ENCODE data around the gene TOMM7.

The TOMM7 gene

DNA sequence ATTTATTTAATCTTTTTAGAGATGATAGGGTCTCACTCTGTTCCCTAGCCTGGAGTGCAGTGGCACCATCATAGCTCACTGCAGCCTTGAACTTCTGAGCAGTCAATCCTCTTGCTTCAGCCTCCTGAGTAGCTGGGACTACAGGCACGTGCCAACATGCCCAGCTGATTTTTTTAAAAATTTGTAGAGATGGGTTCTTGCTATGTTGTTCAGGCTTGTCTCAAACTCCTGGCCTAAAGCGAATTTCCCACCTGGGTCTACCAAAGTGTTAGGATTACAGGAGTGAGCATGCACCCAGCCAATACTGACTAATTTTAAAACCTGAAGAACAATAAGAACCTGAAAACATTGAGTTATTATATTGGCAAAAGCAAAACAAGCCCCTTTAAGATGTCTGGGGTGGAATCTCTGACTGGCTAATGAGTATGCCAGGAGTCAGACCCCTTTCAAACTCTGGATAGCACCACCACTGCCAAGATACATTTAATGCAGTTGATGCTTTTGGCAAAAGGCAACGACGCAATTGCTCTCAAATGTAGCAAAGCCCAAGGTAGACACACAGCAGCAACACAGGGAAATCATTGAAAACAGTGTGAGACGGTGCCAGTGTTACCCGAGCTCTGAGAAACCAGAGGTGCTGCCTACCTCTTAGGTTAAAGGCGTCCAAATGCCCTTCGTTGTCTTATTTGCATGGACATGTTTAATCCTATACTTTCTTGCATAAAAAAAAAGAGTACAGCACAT lies 40.7 kb upstream of the TOMM7 start:
- Histone ChIP-seq H3K9me3 (peaks cover 10% of the 10 kb centered on the region; the same call in 1 of the 2 replicates), H4K20me1 (peaks cover 15% of the 10 kb centered on the region; the same call in 1 of the 2 replicates), H3K4me1 (peaks cover 42% of the 10 kb centered on the region), H3K4me3 (no peak overlapping the region), H3K9ac (no peak overlapping the region), H3K36me3 (peaks cover 48% of the 10 kb centered on the region), H3K27ac (no peak overlapping the region), H3K27me3 (no peaks in the 10 kb centered on the region), H3K4me2 (no peak overlapping the region)
- TF ChIP-seq Cebpa-rat (IDR thresholded peaks at IDR 0.05), result no peak

- Histone ChIP-seq H3K4me2 (no peak overlapping the region), H3K9me3 (peaks cover 10% of the 10 kb centered on the region; the same call in 1 of the 2 replicates), H3K27ac (no peak overlapping the region), H3K36me3 (peaks cover 66% of the 10 kb centered on the region), H3K4me1 (peaks cover 26% of the 10 kb centered on the region), H3K4me3 (no peak overlapping the region), H4K20me1 (peaks cover 8% of the 10 kb centered on the region; the same call in 1 of the 2 replicates), H3K27me3 (no peaks in the 10 kb centered on the region), H3K9ac (no peak overlapping the region)
- TF ChIP-seq Cebpa-rat (IDR thresholded peaks at IDR 0.05), result no peak
Measured at GRCh38 chr7:22861576-22861975, 38.9 kb upstream of the TOMM7 start.

GRCh38 chr7:22860784-22861482 lies 38.3 kb upstream of the TOMM7 start:
- Histone ChIP-seq H3K4me1 (peaks cover 30% of the 10 kb centered on the region), H3K4me3 (no peak overlapping the region), H3K36me3 (peaks cover 72% of the 10 kb centered on the region), H3K4me2 (no peak overlapping the region), H3K9ac (no peak overlapping the region), H3K27me3 (no peaks in the 10 kb centered on the region), H3K27ac (no peak overlapping the region), H3K9me3 (peaks cover 10% of the 10 kb centered on the region; the same call in 1 of the 2 replicates), H4K20me1 (peaks cover 8% of the 10 kb centered on the region; the same call in 1 of the 2 replicates)
- TF ChIP-seq Cebpa-rat (IDR thresholded peaks at IDR 0.05), result no peak

DNA sequence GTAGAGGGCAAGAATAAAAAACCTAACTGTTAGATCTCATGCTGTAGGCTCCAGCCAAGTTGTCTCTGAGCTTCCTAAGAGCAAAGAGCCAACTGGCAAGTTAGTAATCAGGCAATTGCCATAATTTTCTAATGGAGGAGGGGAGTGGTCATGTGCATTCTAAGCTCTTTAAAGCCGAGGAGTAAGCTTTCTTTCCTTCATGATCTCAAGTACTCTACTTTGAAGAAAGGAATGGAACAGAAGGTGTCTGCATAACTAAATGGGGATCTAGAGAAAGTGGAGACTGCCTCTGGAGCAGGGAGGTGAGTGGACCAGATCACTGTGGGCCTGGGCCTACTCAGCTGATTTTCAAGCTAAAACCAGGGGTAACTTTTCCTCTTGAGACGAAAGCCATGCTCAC lies 37.7 kb upstream of the TOMM7 start:
- H3K27me3 ChIP-seq, result no peaks in the 10 kb centered on the region
- TF ChIP-seq Cebpa-rat (IDR thresholded peaks at IDR 0.05), result no peak
- H3K4me2 ChIP-seq, result no peak overlapping the region
- H3K27ac ChIP-seq, result no peak overlapping the region
- no peak overlapping the region for H3K9ac ChIP-seq
- H3K4me3 ChIP-seq, result no peak overlapping the region
- peaks cover 10% of the 10 kb centered on the region; the same call in 1 of the 2 replicates for H3K9me3 ChIP-seq
- peaks cover 73% of the 10 kb centered on the region for H3K36me3 ChIP-seq
- peaks cover 5% of the 10 kb centered on the region; the same call in 1 of the 2 replicates for H4K20me1 ChIP-seq
- H3K4me1 ChIP-seq, result peaks cover 32% of the 10 kb centered on the region

- no peak overlapping the region for H3K4me3 ChIP-seq
- no peak overlapping the region for H3K4me2 ChIP-seq
- H3K27ac ChIP-seq, result no peak overlapping the region
- peaks cover 10% of the 10 kb centered on the region; the same call in 1 of the 2 replicates for H3K9me3 ChIP-seq
- no peaks in the 10 kb centered on the region; the same call in 1 of the 2 replicates for H4K20me1 ChIP-seq
- no peak for TF ChIP-seq Cebpa-rat (IDR thresholded peaks at IDR 0.05)
- H3K27me3 ChIP-seq, result no peaks in the 10 kb centered on the region
- H3K4me1 ChIP-seq, result peaks cover 29% of the 10 kb centered on the region
- peaks cover 73% of the 10 kb centered on the region for H3K36me3 ChIP-seq
- H3K9ac ChIP-seq, result no peak overlapping the region
Measured at GRCh38 chr7:22859641-22860290, 37.1 kb upstream of the TOMM7 start.

- H3K36me3 ChIP-seq, result peaks cover 72% of the 10 kb centered on the region
- H3K9me3 ChIP-seq, result peaks cover 6% of the 10 kb centered on the region; the same call in 1 of the 2 replicates
Measured at GRCh38 chr7:22858640-22859561, 36.3 kb upstream of the TOMM7 start.

DNA sequence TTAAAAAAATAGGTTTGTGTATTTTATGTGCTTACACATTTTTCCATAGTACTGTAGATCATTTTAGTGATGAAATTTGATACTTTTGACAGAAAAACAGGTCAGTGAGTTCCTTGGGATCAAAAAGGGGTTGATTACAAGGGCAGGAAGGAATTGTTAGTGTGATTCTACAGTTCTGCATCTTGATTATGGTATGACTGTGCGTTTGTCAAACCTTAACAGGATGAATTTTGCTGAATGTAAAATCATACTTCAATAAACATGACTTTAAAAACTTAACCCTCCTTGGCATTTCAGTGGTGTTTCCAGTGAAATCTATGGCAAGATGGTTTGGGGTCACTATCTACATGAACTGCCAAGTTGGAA lies 35.6 kb upstream of the TOMM7 start:
- Histone ChIP-seq H3K27ac (no peak overlapping the region), H3K9ac (no peak overlapping the region), H3K36me3 (peaks cover 66% of the 10 kb centered on the region), H3K4me1 (peaks cover 22% of the 10 kb centered on the region), H3K4me3 (no peak overlapping the region), H3K27me3 (no peaks in the 10 kb centered on the region), H4K20me1 (no peaks in the 10 kb centered on the region; the same call in 1 of the 2 replicates), H3K4me2 (no peak overlapping the region), H3K9me3 (no peaks in the 10 kb centered on the region; the same call in 1 of the 2 replicates)
- no peak for TF ChIP-seq Cebpa-rat (IDR thresholded peaks at IDR 0.05)

More at GRCh38 chr7:22858640-22859561, 36.3 kb upstream of the TOMM7 start:
- Histone ChIP-seq H3K27me3 (no peaks in the 10 kb centered on the region), H4K20me1 (no peaks in the 10 kb centered on the region; the same call in 1 of the 2 replicates), H3K9ac (no peak overlapping the region), H3K4me2 (no peak overlapping the region), H3K4me1 (peaks cover 20% of the 10 kb centered on the region), H3K27ac (no peak overlapping the region), H3K4me3 (no peak overlapping the region)
- no peak for TF ChIP-seq Cebpa-rat (IDR thresholded peaks at IDR 0.05)

GRCh38 chr7:22856416-22856815 lies 33.8 kb upstream of the TOMM7 start:
- Histone ChIP-seq H3K4me1 (peaks cover 30% of the 10 kb centered on the region), H3K36me3 (peaks cover 53% of the 10 kb centered on the region), H3K9me3 (no peaks in the 10 kb centered on the region), H3K4me3 (0 out of 2 replicates have a peak overlapping the region, but pooled peaks have one; percentile 88), H4K20me1 (no peaks in the 10 kb centered on the region; the same call in 1 of the 2 replicates), H3K9ac (no peak overlapping the region), H3K4me2 (peak overlapping the region; percentile 82), H3K27me3 (no peaks in the 10 kb centered on the region), H3K27ac (no peak overlapping the region)
- no peak for TF ChIP-seq Cebpa-rat (IDR thresholded peaks at IDR 0.05)

DNA sequence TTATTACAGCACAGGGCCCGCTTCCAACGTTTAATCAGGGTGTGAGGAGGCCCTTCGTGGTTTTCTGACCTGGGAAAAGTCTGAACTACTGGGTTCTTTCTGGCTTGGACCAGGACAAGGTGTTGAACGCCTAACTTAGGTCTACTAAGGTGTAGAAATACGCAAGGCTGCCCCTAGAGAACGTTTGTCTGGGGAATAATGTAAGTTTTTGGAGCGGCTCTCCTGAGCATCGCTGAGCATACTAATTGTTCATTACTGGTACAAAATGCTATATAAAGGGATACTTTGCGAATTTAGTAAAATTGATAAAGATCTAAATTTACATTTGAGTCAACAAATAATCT lies 32.4 kb upstream of the TOMM7 start:
- Histone ChIP-seq H3K9ac (peak overlapping the region; percentile 92), H3K27ac (peak overlapping the region; percentile 97), H3K4me3 (peak overlapping the region; percentile 88), H3K4me2 (peak overlapping the region; percentile 82), H3K9me3 (no peaks in the 10 kb centered on the region), H4K20me1 (no peaks in the 10 kb centered on the region), H3K27me3 (no peaks in the 10 kb centered on the region), H3K36me3 (peaks cover 39% of the 10 kb centered on the region), H3K4me1 (peaks cover 30% of the 10 kb centered on the region)
- no peak for TF ChIP-seq Cebpa-rat (IDR thresholded peaks at IDR 0.05)
